NCI-H774 (cell line): ENCODE results near the gene IGFBPL1.
"Not testable (repeated sequence)": the region's sequence is repeated elsewhere in the genome, so short reads cannot be mapped to it uniquely, and the experiment has no call there.

ENCODE experiments used
- DNase-seq: peaks from one replicate; lab custom pipeline; 2025; lab: John Stamatoyannopoulos, UW

The IGFBPL1 gene

GRCh38 chr9:38377336-38378083 lies 46.7 kb downstream of the IGFBPL1 start:
- DNase-seq = not testable (repeated sequence)

- no peak for DNase-seq
These were observed 48.1 kb downstream of the IGFBPL1 start for GRCh38 chr9:38376021-38376670.

GRCh38 chr9:38375572-38375963 lies 48.7 kb downstream of the IGFBPL1 start:
- DNase-seq = no peak

GRCh38 chr9:38374847-38375571 lies 49.2 kb downstream of the IGFBPL1 start:
- DNase-seq = no peak

GRCh38 chr9:38373679-38374078 lies 50.6 kb downstream of the IGFBPL1 start:
- no peak for DNase-seq

GRCh38 chr9:38372762-38373619 lies 51.3 kb downstream of the IGFBPL1 start:
- no peak for DNase-seq

DNA sequence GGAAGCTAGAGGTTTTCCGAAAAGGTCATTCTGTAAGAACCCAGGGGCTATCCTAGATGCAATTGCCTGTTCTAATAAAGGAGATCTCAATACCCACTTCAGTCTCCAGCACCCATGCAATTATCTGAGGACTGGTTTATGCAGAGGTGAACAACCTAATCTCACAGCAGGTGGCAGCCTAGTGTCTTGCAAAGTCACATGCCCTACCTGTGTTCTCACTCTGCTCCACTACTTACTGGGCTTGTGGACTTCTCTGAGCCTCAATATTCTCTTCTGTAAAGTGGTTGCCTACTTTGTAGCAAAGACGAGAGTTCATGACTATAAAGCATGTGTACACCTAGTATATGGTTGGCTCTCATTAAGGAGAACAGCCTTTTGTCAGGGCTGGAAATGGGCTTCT lies 52.8 kb downstream of the IGFBPL1 start:
- peak; percentile 60 for DNase-seq

DNA sequence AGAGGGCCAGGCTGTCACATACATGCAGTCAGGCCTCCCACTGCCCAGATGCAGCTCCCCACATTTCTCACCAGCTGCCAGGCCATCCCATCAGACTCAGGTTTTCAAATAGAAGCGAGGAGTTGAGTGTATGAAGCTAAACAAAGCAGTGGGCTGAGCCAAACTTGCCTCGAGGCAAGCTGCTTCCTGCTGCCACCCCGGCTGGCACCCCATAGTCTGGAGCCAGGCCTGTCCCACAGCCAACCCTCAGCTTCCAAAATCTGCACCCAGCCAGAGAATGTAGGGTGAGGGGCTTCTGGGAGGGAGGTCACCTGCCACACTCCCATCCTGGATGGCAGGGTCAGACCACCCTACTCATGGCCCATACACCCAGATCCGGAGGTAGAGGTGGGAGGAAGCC lies 54.1 kb downstream of the IGFBPL1 start:
- DNase-seq = no peak

GRCh38 chr9:38368731-38369130 lies 55.5 kb downstream of the IGFBPL1 start:
- DNase-seq = no peak

GRCh38 chr9:38367898-38368297 lies 56.4 kb downstream of the IGFBPL1 start:
- DNase-seq = no peak

DNA sequence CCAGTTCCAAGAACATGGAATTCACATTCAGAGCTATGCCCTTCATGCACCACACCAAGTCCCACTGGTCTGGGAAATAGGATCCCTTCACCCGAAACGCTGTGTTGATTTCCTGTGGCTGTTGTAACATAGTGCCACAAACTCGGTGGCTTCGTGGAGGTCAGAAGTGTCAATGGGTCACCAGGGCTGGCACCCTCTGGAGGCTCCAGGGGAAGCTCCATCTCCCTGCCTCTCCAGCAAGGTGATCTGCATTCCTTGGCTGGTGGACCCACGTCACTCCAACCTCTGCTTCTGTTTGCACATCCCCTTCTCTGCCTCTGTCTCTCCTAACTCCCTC lies 60.7 kb downstream of the IGFBPL1 start:
- no peak for DNase-seq

DNA sequence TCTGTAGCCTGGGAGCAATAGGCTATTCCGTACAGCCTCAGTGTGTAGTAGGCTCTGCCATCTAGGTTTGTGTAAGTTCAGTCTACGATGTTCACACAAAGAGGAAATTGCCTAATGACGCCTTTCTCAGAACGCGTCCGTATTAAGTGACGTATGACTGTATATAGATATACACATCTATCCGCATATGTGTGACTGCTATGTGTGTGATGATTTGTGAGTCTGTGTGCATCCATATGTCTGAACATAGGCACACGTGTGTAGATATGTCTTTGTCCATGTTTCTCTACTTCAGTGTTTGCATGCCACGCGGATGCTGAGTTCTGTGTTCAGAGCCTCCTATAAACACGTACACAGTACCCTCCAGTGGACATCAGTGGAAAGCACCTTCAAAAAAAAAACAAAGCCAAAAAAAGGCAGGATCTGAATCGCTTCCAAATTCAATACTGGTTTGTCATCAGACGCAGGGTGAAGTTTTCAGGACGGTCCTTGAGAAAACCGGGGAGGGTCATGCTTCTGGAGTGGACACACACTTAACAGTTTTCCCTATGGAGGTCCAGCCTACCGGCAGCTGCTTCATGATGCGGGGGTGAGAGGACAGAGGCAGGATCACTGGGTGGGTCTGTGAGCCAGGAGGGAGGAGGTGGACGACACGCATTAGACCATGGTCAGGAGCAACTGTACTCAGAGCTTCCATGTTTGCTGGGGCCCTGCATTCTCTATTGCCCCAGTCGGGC lies 61.2 kb downstream of the IGFBPL1 start:
- peak; percentile 71 for DNase-seq

DNA sequence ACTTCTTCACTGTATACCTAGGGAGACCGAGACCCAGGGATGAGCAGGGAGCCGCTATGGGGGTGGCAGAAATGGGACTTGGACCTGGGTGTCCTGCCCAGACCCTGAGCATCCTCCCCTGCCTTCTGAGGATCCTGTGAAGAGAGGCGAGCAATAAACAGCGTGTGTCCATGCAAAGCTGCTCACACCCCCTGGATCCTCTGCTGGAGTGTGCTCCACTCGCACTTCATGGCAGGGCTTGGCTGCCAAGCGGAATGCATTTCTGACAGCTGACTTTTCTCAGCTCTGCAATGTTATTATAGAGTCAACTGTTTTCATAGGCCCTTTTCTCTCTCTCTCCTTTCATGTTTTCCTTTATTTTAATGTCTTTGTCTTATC lies 62.8 kb downstream of the IGFBPL1 start:
- no peak for DNase-seq

DNA sequence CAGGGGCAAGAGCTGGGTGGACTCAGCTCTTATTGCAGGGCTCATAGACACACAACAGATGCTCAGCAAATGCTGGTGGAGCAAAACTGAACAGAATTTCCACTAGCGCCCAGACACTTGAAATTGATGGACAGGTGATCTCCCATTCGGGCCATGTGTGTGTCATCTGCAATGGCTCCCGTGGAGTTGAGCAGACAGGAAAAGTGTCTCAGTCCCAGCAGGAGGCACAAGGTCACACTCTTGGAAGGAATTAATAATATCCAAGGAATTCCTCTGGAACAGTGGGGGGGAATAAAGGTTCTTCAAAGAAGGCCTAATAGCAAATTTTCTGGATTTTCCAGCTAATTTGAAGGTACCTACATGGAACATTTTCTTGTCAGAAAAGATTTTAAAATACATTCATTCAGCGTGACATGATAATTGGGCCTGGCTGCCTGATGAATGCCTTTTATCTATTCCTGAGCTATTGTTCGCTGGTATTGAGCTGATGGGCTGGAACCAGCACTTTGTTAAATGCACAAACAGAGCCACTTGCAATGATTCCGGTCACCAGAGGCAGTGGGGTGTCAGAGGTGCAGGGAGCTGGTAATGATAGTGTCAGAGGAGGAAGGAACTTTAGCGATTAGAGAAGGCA lies 63.3 kb downstream of the IGFBPL1 start:
- no peak for DNase-seq

GRCh38 chr9:38359689-38360385 lies 64.4 kb downstream of the IGFBPL1 start:
- DNase-seq = no peak

GRCh38 chr9:38359297-38359653 lies 65.0 kb downstream of the IGFBPL1 start:
- DNase-seq = no peak

DNA sequence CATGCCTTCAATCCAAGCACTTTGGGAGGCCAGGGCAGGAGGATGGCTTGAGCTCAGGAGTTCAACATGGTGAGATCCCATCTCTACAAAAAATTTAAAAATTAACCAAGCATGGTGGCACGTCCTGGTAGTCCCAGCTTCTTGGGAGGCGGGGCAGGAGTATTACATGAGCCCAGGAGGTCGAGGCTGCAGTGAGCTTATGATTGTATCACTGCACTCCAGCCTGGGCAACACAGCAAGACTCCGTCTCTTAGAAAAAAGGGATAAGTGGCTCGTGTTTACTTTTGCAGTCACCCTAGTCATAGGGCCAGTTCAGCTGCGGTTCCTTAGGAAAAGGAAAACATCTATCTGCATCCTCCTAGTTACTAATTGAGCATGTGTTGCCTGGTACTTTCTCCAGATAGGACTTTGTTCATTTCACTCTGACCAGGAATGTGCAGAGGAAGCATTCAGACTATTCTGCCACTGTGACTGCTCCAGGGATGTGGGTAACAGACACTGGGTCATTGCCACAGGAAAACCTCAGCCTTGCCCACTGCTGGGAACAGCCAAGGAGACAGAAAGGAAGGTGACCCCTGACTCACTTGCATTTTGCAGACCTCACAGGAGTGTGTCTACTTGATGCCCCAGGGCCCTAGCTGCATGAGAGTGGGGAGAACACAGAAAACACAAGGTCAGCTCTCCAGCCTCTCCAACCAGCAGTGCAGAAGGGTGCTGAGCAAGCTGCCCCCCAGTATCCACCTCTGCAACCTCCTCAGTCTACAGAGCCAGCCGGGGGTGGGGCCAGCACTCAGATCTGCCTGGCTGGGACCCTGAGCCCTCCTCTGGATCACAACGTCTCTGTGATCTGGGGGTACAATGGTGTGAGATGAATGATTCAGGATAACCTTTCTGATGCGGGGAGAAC lies 65.6 kb downstream of the IGFBPL1 start:
- DNase-seq = no peak

DNA sequence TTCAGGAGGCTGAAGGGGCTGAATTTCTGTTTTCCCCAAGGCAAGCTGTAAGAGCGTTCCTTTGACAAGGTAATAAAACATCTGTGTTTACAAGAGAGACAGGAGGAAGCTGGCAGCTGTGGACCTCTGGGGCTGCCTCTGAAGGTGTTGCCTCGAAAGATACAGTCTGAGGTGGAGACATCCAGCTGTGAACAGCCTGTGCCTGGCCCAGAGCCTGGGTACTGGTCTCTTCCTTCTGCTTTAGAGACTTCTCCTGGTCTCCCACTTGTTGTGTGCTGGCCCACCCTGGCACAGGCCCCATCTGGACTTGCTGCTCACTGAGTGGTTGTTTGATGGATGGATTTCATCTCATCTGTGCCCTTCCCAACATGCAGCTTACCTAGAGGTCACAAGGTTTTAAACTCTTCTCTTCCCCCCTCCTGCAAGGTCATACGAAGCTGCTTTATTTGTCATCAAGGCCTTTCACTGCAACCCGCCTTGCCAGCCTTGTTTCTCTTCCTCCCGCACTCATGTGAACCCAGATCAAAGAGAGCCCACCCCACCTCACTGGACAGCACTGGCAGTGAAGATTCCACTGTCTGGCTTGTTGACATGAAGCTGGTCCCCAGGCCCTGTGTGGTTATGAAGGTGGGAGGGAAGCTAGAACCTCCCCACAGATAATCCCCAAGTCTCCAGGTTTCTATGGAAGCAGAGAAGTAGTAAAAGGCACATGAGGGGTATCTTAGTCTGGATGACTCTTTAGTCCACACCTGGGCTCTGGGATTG lies 66.7 kb downstream of the IGFBPL1 start:
- DNase-seq = no peak

DNA sequence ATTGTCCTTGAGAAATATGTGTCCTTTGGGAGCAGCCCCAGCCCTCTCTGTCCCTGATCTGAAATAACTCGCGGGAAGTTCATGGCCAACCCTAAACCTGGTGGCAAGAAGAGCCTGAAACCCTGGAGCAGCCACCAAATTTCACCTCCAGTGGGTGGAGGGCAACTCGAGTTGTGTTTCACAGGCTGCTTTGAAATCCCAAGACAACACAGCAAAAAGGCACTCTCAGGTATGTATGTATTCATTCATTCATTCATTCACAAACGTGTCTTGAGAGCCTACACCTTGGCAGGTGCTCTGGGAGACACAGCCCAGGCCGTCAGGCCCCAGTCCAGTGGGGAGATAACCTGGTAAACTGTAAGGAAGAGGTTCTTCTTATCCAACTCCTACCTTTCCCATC lies 67.4 kb downstream of the IGFBPL1 start:
- DNase-seq = no peak
